CD8-positive, alpha-beta memory T cell (primary cell): Measurements from ENCODE around the gene SPSB4. TPM values are rescaled to one million over a fixed set of nuclear protein-coding genes. Genes with fewer than 3 reads are reported as not detected.

Experiments used
- CTCF ChIA-PET: fragments of 350-600 bp; sonication (Branson Sonifier 250); formaldehyde crosslinking; loops from one replicate; lab custom pipeline; 2021; ENCODE audit warnings: antibody characterized with exemption; lab: Charles Lee
- POLR2A ChIA-PET: fragments of 350-600 bp; sonication (Branson Sonifier 250); formaldehyde crosslinking; loops from one replicate; lab custom pipeline; 2021; ENCODE audit warnings: antibody characterized with exemption; lab: Charles Lee
- DNase-seq, 5 donors: peaks; one replicate each; pipeline versions ENCODE4 v3.0.0 to v3.0.0-alpha.2; 2020 to 2022; ENCODE audit warnings: mixed read lengths in 1 of 5
- H3K27ac ChIP-seq: one replicate; pipeline ENCODE4 v1.7.0; 2013; ENCODE audit warnings: low read depth, mild to moderate bottlenecking, low read length, moderate library complexity
- H3K27me3 ChIP-seq: 2 replicates; pipeline ENCODE4 v1.7.0; 2013; ENCODE audit warnings: low read length, mild to moderate bottlenecking; ENCODE audit not compliant: insufficient read depth, poor library complexity, severe bottlenecking
- H3K36me3 ChIP-seq: 2 replicates; pipeline ENCODE4 v1.7.0; 2013; ENCODE audit warnings: mild to moderate bottlenecking, low read length, moderate library complexity; ENCODE audit not compliant: insufficient read depth
- H3K4me1 ChIP-seq: 2 replicates; pipeline ENCODE4 v1.7.0; 2013; ENCODE audit warnings: mild to moderate bottlenecking, low read length, moderate library complexity; ENCODE audit not compliant: insufficient read depth
- H3K4me3 ChIP-seq: 2 replicates; pipeline ENCODE4 v1.7.0; 2013; ENCODE audit warnings: mild to moderate bottlenecking, low read length
- H3K9me3 ChIP-seq: 2 replicates; pipeline ENCODE4 v1.7.0; 2013; ENCODE audit warnings: mild to moderate bottlenecking, low read length
- H3K27ac Mint-ChIP-seq, 8 donors: one replicate each; pipeline ENCODE4 v1.8.0; 2020 to 2021; ENCODE audit warnings: mixed read lengths in 8 of 8, mild to moderate bottlenecking in 6 of 8, inconsistent platforms in 3 of 8, moderate library complexity in 3 of 8
- H3K27me3 Mint-ChIP-seq, 2 donors: one replicate each; pipeline ENCODE4 v1.8.0; 2020 to 2021; ENCODE audit warnings: mixed read lengths in 2 of 2, mild to moderate bottlenecking in 1 of 2, moderate library complexity in 1 of 2
- H3K36me3 Mint-ChIP-seq, 3 donors: one replicate each; pipeline ENCODE4 v1.8.0; 2020 to 2021; ENCODE audit warnings: mixed read lengths in 3 of 3, inconsistent platforms in 1 of 3, mild to moderate bottlenecking in 1 of 3
- H3K4me1 Mint-ChIP-seq, 3 donors: one replicate each; pipeline ENCODE4 v1.8.0; 2020 to 2021; ENCODE audit warnings: mixed read lengths in 3 of 3, inconsistent platforms in 1 of 3, mild to moderate bottlenecking in 1 of 3
- H3K4me3 Mint-ChIP-seq, 7 donors: one replicate each; pipeline ENCODE4 v1.8.0; 2020 to 2021; ENCODE audit warnings: mixed read lengths in 7 of 7, mild to moderate bottlenecking in 6 of 7, moderate library complexity in 4 of 7, inconsistent platforms in 2 of 7
- H3K9me3 Mint-ChIP-seq, 5 donors: one replicate each; pipeline ENCODE4 v1.8.0; 2020 to 2022; ENCODE audit warnings: mixed read lengths in 5 of 5, mild to moderate bottlenecking in 3 of 5, moderate library complexity in 2 of 5, inconsistent platforms in 1 of 5
- polyA plus RNA-seq: library from polyadenylated mRNA; unstranded; fragments of 300-500 nt; fragmentation: Illumina TruSeq; gene quantifications from one replicate; pipeline ENCODE4 v1.2.3, GENCODE V29; 2021
- total RNA-seq, 2 experiments: library from RNA; stranded (reverse); gene quantifications; one replicate each; pipeline ENCODE4 v1.2.3, GENCODE V29; 2021

The SPSB4 gene
- total and polyA plus RNA-seq, 3 experiments from 2014 or later: not detected

DNA sequence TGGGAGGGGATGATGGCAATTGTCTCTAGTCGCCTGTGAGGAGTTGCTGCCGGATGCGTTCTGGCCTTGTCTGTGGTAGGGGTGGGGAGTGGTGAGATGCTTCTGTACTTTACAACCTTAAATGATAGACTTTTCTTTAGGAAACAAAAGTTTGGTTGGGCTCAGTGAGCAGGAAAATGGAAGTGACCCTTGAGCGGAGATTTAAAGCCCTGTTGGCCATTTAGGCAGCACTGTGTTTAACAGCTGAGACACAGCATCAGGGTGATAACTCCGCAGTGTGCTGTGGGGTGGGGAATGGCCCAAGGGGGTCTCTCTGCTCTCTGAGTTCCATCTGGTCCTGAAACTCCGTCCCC lies 36.6 kb downstream of the SPSB4 start:
- no peaks in the 10 kb centered on the region for H3K9me3 Mint-ChIP-seq
- H3K4me1 Mint-ChIP-seq: no peaks in the 10 kb centered on the region
- Histone ChIP-seq H3K27me3 (no peaks in the 10 kb centered on the region), H3K4me1 (no peaks in the 10 kb centered on the region), H3K4me3 (no peak overlapping the region), H3K9me3 (no peaks in the 10 kb centered on the region), H3K36me3 (no peaks in the 10 kb centered on the region), H3K27ac (no peak overlapping the region)
- CTCF ChIA-PET: no interaction called here
- peaks cover 1 to 5% of the 10 kb centered on the region in 2 donors for H3K27me3 Mint-ChIP-seq
- H3K36me3 Mint-ChIP-seq: no peaks in the 10 kb centered on the region
- no peak overlapping the region for H3K4me3 Mint-ChIP-seq
- H3K27ac Mint-ChIP-seq: no peak overlapping the region
- POLR2A ChIA-PET: no interaction called here
- DNase-seq: no peak

- no peaks in the 10 kb centered on the region for H3K9me3 Mint-ChIP-seq
- H3K27ac ChIP-seq: no peak overlapping the region
- no peak for DNase-seq
- no peaks in the 10 kb centered on the region for H3K27me3 ChIP-seq
- no peaks in the 10 kb centered on the region for H3K4me1 Mint-ChIP-seq
- ChIA-PET CTCF (interaction anchor here (1.0 kb wide), 1 partner anchor 16 kb away, joined by 3 read pairs; no protein-coding TSS in a partner anchor), POLR2A (no interaction called here)
- H3K27ac Mint-ChIP-seq: no peak overlapping the region
- no peaks in the 10 kb centered on the region for H3K36me3 ChIP-seq
- no peaks in the 10 kb centered on the region for H3K9me3 ChIP-seq
- H3K36me3 Mint-ChIP-seq: no peaks in the 10 kb centered on the region
- H3K27me3 Mint-ChIP-seq: peaks cover 0 to 5% of the 10 kb centered on the region in 2 donors
- no peak overlapping the region for H3K4me3 Mint-ChIP-seq
- no peaks in the 10 kb centered on the region for H3K4me1 ChIP-seq
- H3K4me3 ChIP-seq: no peak overlapping the region
These were observed 38.4 kb downstream of the SPSB4 start for GRCh38 chr3:141089339-141090152.

- no peak for DNase-seq
- H3K4me3 ChIP-seq: no peak overlapping the region
- no peak overlapping the region for H3K27ac Mint-ChIP-seq
- no peaks in the 10 kb centered on the region for H3K9me3 ChIP-seq
- H3K4me3 Mint-ChIP-seq: no peak overlapping the region
- no peaks in the 10 kb centered on the region for H3K36me3 Mint-ChIP-seq
- H3K27me3 Mint-ChIP-seq: no peaks in the 10 kb centered on the region
- POLR2A ChIA-PET: no interaction called here
- H3K4me1 ChIP-seq: no peaks in the 10 kb centered on the region
- no peaks in the 10 kb centered on the region for H3K4me1 Mint-ChIP-seq
- H3K27me3 ChIP-seq: no peaks in the 10 kb centered on the region
- no peaks in the 10 kb centered on the region for H3K9me3 Mint-ChIP-seq
- CTCF ChIA-PET: no interaction called here
- no peak overlapping the region for H3K27ac ChIP-seq
- H3K36me3 ChIP-seq: no peaks in the 10 kb centered on the region
These were observed 40.3 kb downstream of the SPSB4 start for GRCh38 chr3:141091426-141091825.

GRCh38 chr3:141092663-141093062 lies 41.5 kb downstream of the SPSB4 start:
- H3K9me3 Mint-ChIP-seq: no peaks in the 10 kb centered on the region
- POLR2A ChIA-PET: no interaction called here
- no peaks in the 10 kb centered on the region for H3K36me3 ChIP-seq
- no peaks in the 10 kb centered on the region for H3K4me1 Mint-ChIP-seq
- H3K27me3 ChIP-seq: no peaks in the 10 kb centered on the region
- H3K27ac ChIP-seq: no peak overlapping the region
- H3K4me3 ChIP-seq: no peak overlapping the region
- H3K36me3 Mint-ChIP-seq: no peaks in the 10 kb centered on the region
- H3K4me3 Mint-ChIP-seq: no peak overlapping the region
- CTCF ChIA-PET: no interaction called here
- no peak overlapping the region for H3K27ac Mint-ChIP-seq
- no peaks in the 10 kb centered on the region for H3K9me3 ChIP-seq
- H3K27me3 Mint-ChIP-seq: peaks cover 0 to 2% of the 10 kb centered on the region in 2 donors
- DNase-seq: no peak
- no peaks in the 10 kb centered on the region for H3K4me1 ChIP-seq

DNA sequence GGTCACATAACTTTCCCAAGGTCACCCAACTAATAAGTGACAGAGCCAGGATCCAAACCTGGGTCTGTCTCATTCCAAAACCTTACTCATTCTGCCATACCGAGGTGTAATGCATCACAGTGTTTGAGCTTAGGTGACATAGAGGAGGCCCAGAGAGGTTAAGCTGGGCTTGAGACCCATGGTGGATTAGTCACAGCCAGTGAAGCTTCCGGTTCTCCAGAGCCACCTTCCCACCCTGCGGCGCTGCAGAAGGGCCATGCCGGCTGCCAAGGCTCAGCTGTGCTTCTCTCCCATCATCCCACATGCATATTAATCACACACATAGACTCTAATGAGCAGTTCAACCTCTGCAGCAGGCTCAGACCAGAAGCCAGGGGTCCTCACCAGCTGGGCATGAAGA lies 42.2 kb downstream of the SPSB4 start:
- no peaks in the 10 kb centered on the region for H3K9me3 Mint-ChIP-seq
- Histone ChIP-seq H3K4me1 (no peaks in the 10 kb centered on the region), H3K9me3 (no peaks in the 10 kb centered on the region), H3K27ac (no peak overlapping the region), H3K4me3 (no peak overlapping the region), H3K27me3 (no peaks in the 10 kb centered on the region), H3K36me3 (no peaks in the 10 kb centered on the region)
- no peaks in the 10 kb centered on the region for H3K36me3 Mint-ChIP-seq
- no peak for DNase-seq
- peaks cover 0 to 2% of the 10 kb centered on the region in 2 donors for H3K27me3 Mint-ChIP-seq
- H3K4me3 Mint-ChIP-seq: no peak overlapping the region
- CTCF ChIA-PET: no interaction called here
- POLR2A ChIA-PET: no interaction called here
- no peaks in the 10 kb centered on the region for H3K4me1 Mint-ChIP-seq
- H3K27ac Mint-ChIP-seq: no peak overlapping the region

DNA sequence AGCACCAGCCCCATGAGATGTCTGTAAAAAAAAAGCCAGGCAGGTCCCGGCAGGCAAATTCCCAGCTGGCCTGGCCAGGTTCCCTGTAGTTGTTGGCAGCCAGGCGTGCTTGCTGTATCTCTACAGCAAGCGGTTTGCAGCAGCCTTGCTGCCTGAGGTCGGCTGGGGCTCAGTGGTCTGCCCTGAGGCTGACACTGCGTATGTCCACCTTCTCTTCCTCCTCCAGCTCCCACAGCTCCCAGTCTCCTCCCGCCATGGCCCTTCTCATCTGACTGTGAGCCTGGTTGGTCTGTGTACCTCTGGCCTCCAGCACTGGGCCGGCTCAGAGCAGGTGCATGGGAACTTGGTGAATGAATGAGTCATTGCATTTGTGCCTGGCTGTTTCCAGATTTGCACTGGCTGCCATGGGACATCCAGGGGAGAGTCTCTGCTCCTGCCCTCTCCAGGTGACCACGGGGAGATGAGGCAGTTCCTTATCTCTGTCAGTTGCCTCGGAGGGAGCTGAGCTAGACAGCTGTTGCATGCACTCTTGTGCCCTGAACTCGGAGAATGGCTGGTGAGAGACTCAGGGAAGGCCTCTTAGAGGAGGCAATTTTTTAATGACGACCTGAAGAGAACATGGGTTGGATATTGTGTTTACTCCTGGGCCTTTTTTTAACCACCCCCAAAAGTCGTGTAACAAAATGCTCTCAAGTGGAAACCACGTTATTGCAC lies 43.0 kb downstream of the SPSB4 start:
- Histone ChIP-seq H3K4me1 (no peaks in the 10 kb centered on the region), H3K27me3 (no peaks in the 10 kb centered on the region), H3K36me3 (no peaks in the 10 kb centered on the region), H3K9me3 (no peaks in the 10 kb centered on the region), H3K4me3 (no peak overlapping the region), H3K27ac (no peak overlapping the region)
- ChIA-PET CTCF (no interaction called here), POLR2A (no interaction called here)
- Mint-ChIP-seq H3K27ac (no peak overlapping the region), H3K4me3 (no peak overlapping the region), H3K4me1 (no peaks in the 10 kb centered on the region), H3K27me3 (peaks cover 0 to 2% of the 10 kb centered on the region in 2 donors), H3K9me3 (no peaks in the 10 kb centered on the region), H3K36me3 (no peaks in the 10 kb centered on the region)
- no peak for DNase-seq

GRCh38 chr3:141094790-141095545 lies 43.8 kb downstream of the SPSB4 start:
- Histone ChIP-seq H3K9me3 (no peaks in the 10 kb centered on the region), H3K4me1 (no peaks in the 10 kb centered on the region), H3K36me3 (no peaks in the 10 kb centered on the region), H3K27ac (no peak overlapping the region), H3K4me3 (no peak overlapping the region), H3K27me3 (no peaks in the 10 kb centered on the region)
- Mint-ChIP-seq H3K4me1 (no peaks in the 10 kb centered on the region), H3K9me3 (peaks cover 0 to 2% (median 0%) of the 10 kb centered on the region in 5 donors), H3K4me3 (no peak overlapping the region), H3K36me3 (no peaks in the 10 kb centered on the region), H3K27ac (no peak overlapping the region), H3K27me3 (peaks cover under 1 to 4% of the 10 kb centered on the region in 2 donors)
- ChIA-PET CTCF (no interaction called here), POLR2A (no interaction called here)
- DNase-seq: no peak

- no peak overlapping the region for H3K4me3 ChIP-seq
- peaks cover 4% of the 10 kb centered on the region in 2 donors for H3K27me3 Mint-ChIP-seq
- CTCF ChIA-PET: no interaction called here
These were observed 44.4 kb downstream of the SPSB4 start for GRCh38 chr3:141095546-141095937.

More at GRCh38 chr3:141095546-141095937, 44.4 kb downstream of the SPSB4 start:
- H3K4me3 Mint-ChIP-seq: no peak overlapping the region
- no peaks in the 10 kb centered on the region for H3K4me1 Mint-ChIP-seq
- peak overlapping the region in 1 of 8 donors; percentile 34 for H3K27ac Mint-ChIP-seq
- peaks cover 0 to 2% (median 0%) of the 10 kb centered on the region in 5 donors for H3K9me3 Mint-ChIP-seq
- Histone ChIP-seq H3K27me3 (no peaks in the 10 kb centered on the region), H3K9me3 (no peaks in the 10 kb centered on the region), H3K36me3 (no peaks in the 10 kb centered on the region), H3K27ac (no peak overlapping the region), H3K4me1 (no peaks in the 10 kb centered on the region)
- no peaks in the 10 kb centered on the region for H3K36me3 Mint-ChIP-seq
- DNase-seq: no peak
- POLR2A ChIA-PET: no interaction called here
